Kidney (tissue), 14 donors: Measurements from ENCODE around the gene GBX1. TPM values are rescaled to one million over a fixed set of nuclear protein-coding genes. Genes with fewer than 3 reads are reported as not detected.

Experiments
- DNase-seq, 5 donors: peaks; one replicate each; pipeline ENCODE4 v3.0.0-alpha.2; 2013 to 2020
- FAIRE-seq: peaks from 2 replicates; lab custom pipeline; 2012; peaks lifted over from hg19 to GRCh38; lab: Jason Lieb, UNC
- H3K27ac ChIP-seq, 2 donors: one replicate each; pipeline ENCODE4 v1.7.0; 2013; ENCODE audit warnings: low read depth in 2 of 2, low read length in 2 of 2, inconsistent platforms in 1 of 2
- H3K27me3 ChIP-seq: one replicate; pipeline ENCODE4 v1.7.1; 2013; ENCODE audit warnings: low read length, inconsistent platforms; ENCODE audit not compliant: control insufficient read depth, insufficient read depth
- H3K36me3 ChIP-seq, 3 donors: one replicate each; pipeline versions ENCODE4 v1.7.0 to v1.7.1; 2013; ENCODE audit warnings: low read length in 3 of 3, control low read depth in 1 of 3, inconsistent platforms in 1 of 3; ENCODE audit not compliant: insufficient read depth in 3 of 3, control insufficient read depth in 2 of 3
- H3K4me1 ChIP-seq, 3 donors: one replicate each; pipeline versions ENCODE4 v1.7.0 to v1.7.1; 2013; ENCODE audit warnings: low read length in 3 of 3, inconsistent platforms in 1 of 3, low read depth in 1 of 3; ENCODE audit not compliant: control insufficient read depth in 2 of 3, insufficient read depth in 2 of 3
- H3K4me3 ChIP-seq, 3 donors: one replicate each; pipeline versions ENCODE4 v1.7.0 to v1.8.1; 2013; ENCODE audit warnings: low read length in 3 of 3, control low read depth in 1 of 3, inconsistent platforms in 1 of 3
- H3K9ac ChIP-seq, 3 donors: one replicate each; pipeline versions ENCODE4 v1.7.0 to v1.7.1; 2013; ENCODE audit warnings: low read length in 3 of 3, control low read depth in 1 of 3, inconsistent platforms in 1 of 3
- H3K9me3 ChIP-seq, 3 donors: one replicate each; pipeline versions ENCODE4 v1.7.0 to v1.7.1; 2013; ENCODE audit warnings: low read length in 3 of 3, control low read depth in 1 of 3, inconsistent platforms in 1 of 3; ENCODE audit not compliant: control insufficient read depth in 2 of 3, insufficient read depth in 1 of 3
- intact Hi-C: fragments of 100-400 bp; cut with DNase I; formaldehyde crosslinking; loops from one replicate; pipeline ENCODE4 v1.11.1; 2022
- polyA plus RNA-seq: library from polyadenylated mRNA; stranded (reverse); fragments of 350-450 nt; fragmentation: Illumina TruSeq; extraction: RNeasy Lipid Tissue Mini Kit (QIAGEN cat#74804); gene quantifications from one replicate; pipeline ENCODE4 v1.2.3, GENCODE V29; 2014; ENCODE audit warnings: low read depth, low replicate concordance; ENCODE audit not compliant: insufficient read depth
- total RNA-seq: library from RNA; stranded (reverse); fragmentation: NEBNext Ultra II Directional; extraction: Animal tissue kit (Norgen Biotek cat#: 25700); gene quantifications from one replicate; pipeline ENCODE4 v1.2.1, GENCODE V29; 2021
- TF ChIP-seq, protein P1 (sequence below): IDR thresholded peaks from 3 replicates; pipeline ENCODE4 v1.5.1; 2012; ENCODE audit warnings: mild to moderate bottlenecking, moderate library complexity, borderline replicate concordance; ENCODE audit not compliant: insufficient read depth; ENCODE audit errors: extremely low read depth
- donor health status: control.
- donor health status: control.
- donor health status: control.
- donor health status: control.
- donor health status: control.
- donor health status: DM: yes; HTN: yes; CAD: no.
- donor health status: Normal renal cell carcinoma (clear cell type).

GBX1 gene
- total and polyA plus RNA-seq, 2 donors from 2014 or later: not detected

DNA sequence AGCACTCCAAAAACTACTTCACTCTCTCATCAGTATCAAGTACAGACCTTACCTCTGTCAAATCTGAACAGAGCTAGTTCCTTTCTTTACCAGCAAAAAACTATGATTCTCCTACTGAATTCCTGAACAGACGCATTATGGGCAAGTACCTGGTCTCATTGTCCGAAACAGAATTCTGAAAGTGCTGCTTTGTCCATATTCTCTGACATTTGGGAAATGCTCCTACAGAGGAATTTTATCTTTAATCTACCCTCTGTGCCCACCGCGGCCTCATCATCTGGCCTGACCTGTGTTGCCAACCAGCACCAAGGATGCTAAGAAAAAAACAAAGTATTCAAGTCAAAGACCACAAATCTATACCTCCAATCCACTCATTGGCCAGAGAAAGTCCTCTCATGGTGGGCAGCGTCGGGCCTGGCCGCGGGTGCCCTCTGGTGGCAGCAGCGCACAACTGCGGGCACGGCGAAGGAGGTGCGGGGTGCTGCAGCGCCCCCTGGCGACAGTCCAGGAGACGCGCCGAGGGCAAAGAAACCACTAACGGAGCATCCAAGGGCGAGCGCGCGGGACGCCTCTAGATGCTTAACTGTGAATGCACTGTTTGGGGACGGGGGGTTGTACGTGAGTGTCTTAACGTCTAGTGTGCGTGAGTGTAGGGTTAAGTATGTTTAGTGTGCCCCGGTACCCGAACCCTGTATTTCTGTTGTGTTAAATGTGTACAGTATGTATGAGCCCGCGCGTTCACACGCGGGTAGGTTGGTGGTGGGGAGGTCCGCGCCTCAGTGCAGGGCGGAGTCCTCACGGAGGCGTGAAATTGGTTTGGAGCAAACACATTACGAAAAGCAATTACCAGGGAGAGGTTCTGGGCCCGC lies 5.0 kb upstream of the GBX1 start:
- peak; percentile 78 to 92 (median 86) for DNase-seq
- H3K27ac ChIP-seq: no peak overlapping the region
- peaks cover 22% of the 10 kb centered on the region for H3K27me3 ChIP-seq
- no peak overlapping the region for H3K9ac ChIP-seq
- no peaks in the 10 kb centered on the region for H3K36me3 ChIP-seq
- intact Hi-C loops: no loop called here
- no peak overlapping the region for H3K4me3 ChIP-seq
- TF ChIP-seq, protein P1, sequence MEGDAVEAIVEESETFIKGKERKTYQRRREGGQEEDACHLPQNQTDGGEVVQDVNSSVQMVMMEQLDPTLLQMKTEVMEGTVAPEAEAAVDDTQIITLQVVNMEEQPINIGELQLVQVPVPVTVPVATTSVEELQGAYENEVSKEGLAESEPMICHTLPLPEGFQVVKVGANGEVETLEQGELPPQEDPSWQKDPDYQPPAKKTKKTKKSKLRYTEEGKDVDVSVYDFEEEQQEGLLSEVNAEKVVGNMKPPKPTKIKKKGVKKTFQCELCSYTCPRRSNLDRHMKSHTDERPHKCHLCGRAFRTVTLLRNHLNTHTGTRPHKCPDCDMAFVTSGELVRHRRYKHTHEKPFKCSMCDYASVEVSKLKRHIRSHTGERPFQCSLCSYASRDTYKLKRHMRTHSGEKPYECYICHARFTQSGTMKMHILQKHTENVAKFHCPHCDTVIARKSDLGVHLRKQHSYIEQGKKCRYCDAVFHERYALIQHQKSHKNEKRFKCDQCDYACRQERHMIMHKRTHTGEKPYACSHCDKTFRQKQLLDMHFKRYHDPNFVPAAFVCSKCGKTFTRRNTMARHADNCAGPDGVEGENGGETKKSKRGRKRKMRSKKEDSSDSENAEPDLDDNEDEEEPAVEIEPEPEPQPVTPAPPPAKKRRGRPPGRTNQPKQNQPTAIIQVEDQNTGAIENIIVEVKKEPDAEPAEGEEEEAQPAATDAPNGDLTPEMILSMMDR: peak; percentile 100
- peaks cover 0 to 4% (median 0%) of the 10 kb centered on the region in 3 donors for H3K4me1 ChIP-seq
- FAIRE-seq: peak; percentile 82
- no peaks in the 10 kb centered on the region for H3K9me3 ChIP-seq

DNA sequence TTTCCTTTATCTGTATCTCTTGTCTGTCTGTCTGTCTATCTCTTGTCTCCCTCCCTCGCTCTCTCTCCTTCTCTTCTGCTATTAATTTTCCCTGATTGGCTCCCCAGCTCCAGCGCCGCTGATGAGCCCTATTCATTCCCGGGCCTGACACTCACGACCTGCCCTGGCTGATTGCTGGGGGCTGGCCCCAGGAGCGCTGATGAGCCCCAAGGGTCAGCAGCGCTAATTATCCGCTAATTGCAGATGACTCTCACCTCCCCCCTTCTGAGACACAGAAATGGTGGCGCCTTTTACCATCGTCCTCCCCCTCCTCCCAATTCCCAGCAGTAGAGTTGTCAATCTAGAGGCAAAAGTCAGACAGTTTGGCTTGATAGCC lies 1.3 kb upstream of the GBX1 start:
- DNase-seq: no peak
- Histone ChIP-seq H3K36me3 (no peaks in the 10 kb centered on the region), H3K27me3 (peaks cover 47% of the 10 kb centered on the region), H3K27ac (no peak overlapping the region), H3K9me3 (no peaks in the 10 kb centered on the region), H3K4me1 (peaks cover 0 to 8% (median 0%) of the 10 kb centered on the region in 3 donors), H3K4me3 (no peak overlapping the region), H3K9ac (no peak overlapping the region)
- FAIRE-seq: no peak
- intact Hi-C loops: no loop called here
- TF ChIP-seq, protein P1: no peak

DNA sequence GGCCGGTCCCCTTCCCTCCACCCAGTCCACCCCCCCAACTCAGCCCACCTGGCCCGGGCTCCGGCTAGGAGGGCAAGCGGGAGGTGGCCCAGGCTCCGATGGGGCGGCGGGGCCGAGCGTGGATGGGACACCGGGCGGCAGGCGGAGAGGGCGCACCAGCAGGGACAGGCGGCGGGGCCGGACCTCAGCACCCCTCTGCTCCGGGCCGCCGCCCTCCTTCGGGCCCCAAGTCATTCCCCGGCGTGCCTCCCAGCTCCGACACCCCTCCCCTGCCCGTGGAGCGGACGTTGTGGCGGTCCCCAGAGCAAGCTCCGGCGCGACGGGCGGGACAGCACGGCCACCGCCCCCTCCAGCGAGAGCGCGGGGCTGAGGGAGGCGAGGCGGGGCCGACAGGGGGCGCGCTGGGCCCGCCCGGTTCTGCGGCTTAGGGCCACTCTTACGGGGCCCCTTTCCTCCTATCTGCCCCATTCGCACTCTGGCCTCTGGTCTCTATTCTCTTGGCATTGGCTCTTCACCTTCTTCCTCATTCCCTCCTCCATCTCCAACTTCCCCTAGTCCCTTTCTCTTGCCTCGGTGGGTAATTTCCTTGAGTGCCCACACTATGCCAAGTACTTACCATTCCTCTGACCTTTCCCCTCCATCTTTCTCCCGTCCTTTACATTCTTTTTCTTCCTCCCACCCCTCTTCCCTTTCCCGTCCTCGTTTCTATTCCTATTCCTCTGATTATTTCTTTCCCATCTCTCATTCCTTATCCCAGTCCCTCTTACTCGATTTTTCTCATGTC lies 701 bp upstream of the GBX1 start:
- no peak overlapping the region for H3K9ac ChIP-seq

More for the DNA sequence above, 701 bp upstream of the GBX1 start:
- Histone ChIP-seq H3K4me1 (peaks cover 0 to 8% (median 0%) of the 10 kb centered on the region in 3 donors), H3K27ac (no peak overlapping the region), H3K4me3 (no peak overlapping the region), H3K27me3 (peaks cover 50% of the 10 kb centered on the region), H3K36me3 (no peaks in the 10 kb centered on the region), H3K9me3 (no peaks in the 10 kb centered on the region)
- DNase-seq: peak in 4 of 5 donors; percentile 44 to 70 (median 52)
- intact Hi-C loops: no loop called here
- TF ChIP-seq, protein P1: peak; percentile 46
- no peak for FAIRE-seq
